Measurements from ENCODE around the gene OLA1.

- TF ChIP-seq FOXP2 (optimal IDR thresholded peaks at IDR 0.05; ENCODE audit: control extremely low read depth, extremely low read length, insufficient read depth) (no peak), EZH2 (IDR thresholded peaks at IDR 0.05) (no peak)
These were observed 11.9 kb downstream of the OLA1 start for GRCh38 chr2:174236429-174236828.

Measured in SK-N-MC (cell line).